DOHH2 (cell line): ENCODE measurements around the gene TBR1.

Source experiments
- EZH2phosphoT487 ChIP-seq: fragments of 200-600 bp; sonication (generic); IDR thresholded peaks from 2 replicates; pipeline ENCODE4 v1.6.1; 2017; ENCODE audit warnings: borderline replicate concordance, mild to moderate bottlenecking, antibody characterized with exemption, low read length, moderate library complexity, mixed read lengths
- TF ChIP-seq, protein P1 (sequence below): fragments of 200-600 bp; sonication (generic); IDR thresholded peaks from one replicate; pipeline ENCODE4 v1.5.1; 2014; ENCODE audit warnings: antibody characterized with exemption, mild to moderate bottlenecking, low read depth, low read length; ENCODE audit not compliant: poor library complexity, severe bottlenecking

DNA sequence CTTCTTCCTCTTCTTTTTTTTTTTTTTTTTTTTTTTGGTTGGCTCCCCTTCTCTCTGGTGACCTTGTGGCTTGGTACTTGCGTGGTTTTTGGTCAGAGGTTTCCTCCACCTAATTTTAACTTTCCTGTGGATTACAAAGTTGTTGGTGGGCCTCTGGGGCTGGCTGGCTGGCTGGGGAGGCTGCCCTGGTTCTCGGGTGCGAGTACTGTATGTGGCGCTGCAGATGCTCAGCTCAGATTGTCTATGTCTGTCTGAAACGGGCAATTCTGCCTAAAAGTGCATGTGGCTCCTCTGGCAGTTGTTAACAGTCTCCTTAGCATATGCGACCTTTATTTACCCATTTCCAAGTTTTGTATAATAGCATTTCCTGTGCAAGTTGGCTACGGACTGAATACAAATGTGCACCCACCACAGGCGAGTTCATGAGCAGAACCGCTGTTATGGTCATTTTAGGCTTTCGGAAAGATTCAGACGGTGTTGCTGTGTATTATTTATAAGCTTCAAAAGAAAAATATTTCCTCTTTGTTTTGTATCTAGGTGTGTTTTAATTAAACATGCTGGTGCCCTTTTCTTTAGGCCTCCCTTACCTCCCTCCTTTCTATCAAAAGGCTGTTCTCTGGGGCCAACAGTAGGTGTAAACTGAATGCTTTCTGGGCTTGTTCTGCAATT, 4.4 kb downstream of the TBR1 start:
- TF ChIP-seq, protein P1, sequence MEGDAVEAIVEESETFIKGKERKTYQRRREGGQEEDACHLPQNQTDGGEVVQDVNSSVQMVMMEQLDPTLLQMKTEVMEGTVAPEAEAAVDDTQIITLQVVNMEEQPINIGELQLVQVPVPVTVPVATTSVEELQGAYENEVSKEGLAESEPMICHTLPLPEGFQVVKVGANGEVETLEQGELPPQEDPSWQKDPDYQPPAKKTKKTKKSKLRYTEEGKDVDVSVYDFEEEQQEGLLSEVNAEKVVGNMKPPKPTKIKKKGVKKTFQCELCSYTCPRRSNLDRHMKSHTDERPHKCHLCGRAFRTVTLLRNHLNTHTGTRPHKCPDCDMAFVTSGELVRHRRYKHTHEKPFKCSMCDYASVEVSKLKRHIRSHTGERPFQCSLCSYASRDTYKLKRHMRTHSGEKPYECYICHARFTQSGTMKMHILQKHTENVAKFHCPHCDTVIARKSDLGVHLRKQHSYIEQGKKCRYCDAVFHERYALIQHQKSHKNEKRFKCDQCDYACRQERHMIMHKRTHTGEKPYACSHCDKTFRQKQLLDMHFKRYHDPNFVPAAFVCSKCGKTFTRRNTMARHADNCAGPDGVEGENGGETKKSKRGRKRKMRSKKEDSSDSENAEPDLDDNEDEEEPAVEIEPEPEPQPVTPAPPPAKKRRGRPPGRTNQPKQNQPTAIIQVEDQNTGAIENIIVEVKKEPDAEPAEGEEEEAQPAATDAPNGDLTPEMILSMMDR, result no peak
- no peak for TF ChIP-seq EZH2phosphoT487
